ENCODE data around the gene GPR160. TPM values are rescaled to one million over a fixed set of nuclear protein-coding genes. Genes with fewer than 3 reads are reported as not detected.
A peak's percentile ranks its signal among the peaks of the same experiment; 100 is the strongest.

The GPR160 gene
- total and polyA plus RNA-seq, 3 donors from 2014 or later: 3.9 to 10.4 (median 4.2) TPM

GRCh38 chr3:169996063-169996462, 41.7 kb upstream of the GPR160 start:
- H3K4me3 ChIP-seq: no peak overlapping the region
- H3K36me3 ChIP-seq (ENCODE audit: low read depth, missing control alignments): no peaks in the 10 kb centered on the region
- H3K27ac ChIP-seq: no peak overlapping the region
- H3K4me1 ChIP-seq: no peaks in the 10 kb centered on the region
- no peaks in the 10 kb centered on the region for H3K27me3 ChIP-seq
- no peak for DNase-seq
- no peaks in the 10 kb centered on the region for H3K9me3 ChIP-seq
- WGBS, 2 donors: 92% methylated on average over 2 of the region's 2 CpGs
- intact Hi-C loops (cut with DNase I; ENCODE audit: low total_unique reads): no loop called here
- TF ChIP-seq POLR2A (IDR thresholded peaks at IDR 0.05) (no peak), CTCF (IDR thresholded peaks at IDR 0.05) (no peak)

- Histone ChIP-seq H3K27me3 (no peaks in the 10 kb centered on the region), H3K9me3 (no peaks in the 10 kb centered on the region), H3K36me3 (ENCODE audit: low read depth, missing control alignments) (no peaks in the 10 kb centered on the region), H3K27ac (no peak overlapping the region), H3K4me3 (no peak overlapping the region), H3K4me1 (no peaks in the 10 kb centered on the region)
- TF ChIP-seq POLR2A (IDR thresholded peaks at IDR 0.05) (no peak), CTCF (IDR thresholded peaks at IDR 0.05) (no peak)
- intact Hi-C loops (cut with DNase I; ENCODE audit: low total_unique reads): no loop called here
- 58 to 70% methylated on average over 2 of the region's 2 CpGs for WGBS, 2 donors
- no peak for DNase-seq
Measured at GRCh38 chr3:169998668-169999131, 39.1 kb upstream of the GPR160 start.

GRCh38 chr3:169999433-169999832, 38.4 kb upstream of the GPR160 start:
- TF ChIP-seq POLR2A (IDR thresholded peaks at IDR 0.05) (no peak), CTCF (IDR thresholded peaks at IDR 0.05) (no peak)
- no peak overlapping the region for H3K27ac ChIP-seq

GRCh38 chr3:170000051-170000450, 37.7 kb upstream of the GPR160 start:
- no peak for DNase-seq
- Histone ChIP-seq H3K36me3 (ENCODE audit: low read depth, missing control alignments) (no peaks in the 10 kb centered on the region), H3K9me3 (no peaks in the 10 kb centered on the region), H3K27me3 (no peaks in the 10 kb centered on the region), H3K27ac (no peak overlapping the region), H3K4me3 (no peak overlapping the region), H3K4me1 (no peaks in the 10 kb centered on the region)
- WGBS, 2 donors: 98 to 100% methylated on average over 2 of the region's 2 CpGs
- no peak for TF ChIP-seq CTCF (IDR thresholded peaks at IDR 0.05)
- TF ChIP-seq POLR2A (IDR thresholded peaks at IDR 0.05): no peak
- intact Hi-C loops (cut with DNase I; ENCODE audit: low total_unique reads): no loop called here

More at GRCh38 chr3:169999433-169999832, 38.4 kb upstream of the GPR160 start:
- intact Hi-C loops (cut with DNase I; ENCODE audit: low total_unique reads): no loop called here
- no peak for DNase-seq
- H3K4me1 ChIP-seq: no peaks in the 10 kb centered on the region
- H3K27me3 ChIP-seq: no peaks in the 10 kb centered on the region
- no peaks in the 10 kb centered on the region for H3K9me3 ChIP-seq
- no peak overlapping the region for H3K4me3 ChIP-seq
- no peaks in the 10 kb centered on the region for H3K36me3 ChIP-seq (ENCODE audit: low read depth, missing control alignments)
- 91 to 97% methylated on average over 1 of the region's 1 CpG for WGBS, 2 donors

GRCh38 chr3:170002231-170002630, 35.6 kb upstream of the GPR160 start:
- WGBS, 2 donors: 24 to 49% methylated on average over 10 of the region's 10 CpGs
- intact Hi-C loops (cut with DNase I; ENCODE audit: low total_unique reads): no loop called here
- no peaks in the 10 kb centered on the region for H3K9me3 ChIP-seq
- no peak for DNase-seq
- peak overlapping the region in 1 of 2 donors; percentile 36 for H3K27ac ChIP-seq
- H3K4me3 ChIP-seq: peak overlapping the region in 1 of 2 donors; percentile 4
- H3K4me1 ChIP-seq: no peaks in the 10 kb centered on the region
- H3K27me3 ChIP-seq: no peaks in the 10 kb centered on the region
- no peaks in the 10 kb centered on the region for H3K36me3 ChIP-seq (ENCODE audit: low read depth, missing control alignments)
- TF ChIP-seq CTCF (IDR thresholded peaks at IDR 0.05): no peak
- TF ChIP-seq POLR2A (IDR thresholded peaks at IDR 0.05): no peak

Measured in testis (tissue), 3 donors.